Neural cell (in vitro differentiated cells): ENCODE results near the gene FAM107B.

Experiments used
- MXI1 ChIP-seq: fragments of 450-650 bp; conservative IDR thresholded peaks from 2 replicates; pipeline ENCODE4 v1.6.1; 2014; ENCODE audit warnings: antibody characterized with exemption, mild to moderate bottlenecking; ENCODE audit not compliant: poor library complexity, severe bottlenecking
- TAF1 ChIP-seq: IDR thresholded peaks from 2 replicates; pipeline ENCODE4 v1.6.1; 2012; ENCODE audit warnings: low read depth

- TF ChIP-seq TAF1: no peak
- no peak for TF ChIP-seq MXI1
Measured at GRCh38 chr10:14810969-14811953, 36.6 kb upstream of the FAM107B start.
